ENCODE data around the gene SYNPO2.

DNA sequence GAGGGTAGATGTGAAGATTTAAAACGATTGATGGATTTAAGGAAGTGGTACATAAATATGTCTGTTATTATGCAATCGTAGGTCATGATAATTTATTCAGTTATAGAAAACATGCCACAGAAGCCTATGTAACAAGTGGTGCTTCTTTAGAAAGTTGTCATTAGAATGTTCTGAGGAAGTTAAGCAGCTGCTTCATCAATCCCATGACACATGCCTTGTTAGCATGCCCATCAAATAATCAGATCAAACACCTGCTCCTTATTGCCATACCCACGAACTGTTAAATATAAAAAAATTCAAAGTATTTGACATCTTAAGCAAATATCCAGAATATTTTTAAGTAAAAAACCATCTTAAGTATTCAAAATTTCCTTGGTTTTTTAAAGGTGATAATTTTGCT is 170.6 kb downstream of the SYNPO2 start:
- TF ChIP-seq, protein P1, sequence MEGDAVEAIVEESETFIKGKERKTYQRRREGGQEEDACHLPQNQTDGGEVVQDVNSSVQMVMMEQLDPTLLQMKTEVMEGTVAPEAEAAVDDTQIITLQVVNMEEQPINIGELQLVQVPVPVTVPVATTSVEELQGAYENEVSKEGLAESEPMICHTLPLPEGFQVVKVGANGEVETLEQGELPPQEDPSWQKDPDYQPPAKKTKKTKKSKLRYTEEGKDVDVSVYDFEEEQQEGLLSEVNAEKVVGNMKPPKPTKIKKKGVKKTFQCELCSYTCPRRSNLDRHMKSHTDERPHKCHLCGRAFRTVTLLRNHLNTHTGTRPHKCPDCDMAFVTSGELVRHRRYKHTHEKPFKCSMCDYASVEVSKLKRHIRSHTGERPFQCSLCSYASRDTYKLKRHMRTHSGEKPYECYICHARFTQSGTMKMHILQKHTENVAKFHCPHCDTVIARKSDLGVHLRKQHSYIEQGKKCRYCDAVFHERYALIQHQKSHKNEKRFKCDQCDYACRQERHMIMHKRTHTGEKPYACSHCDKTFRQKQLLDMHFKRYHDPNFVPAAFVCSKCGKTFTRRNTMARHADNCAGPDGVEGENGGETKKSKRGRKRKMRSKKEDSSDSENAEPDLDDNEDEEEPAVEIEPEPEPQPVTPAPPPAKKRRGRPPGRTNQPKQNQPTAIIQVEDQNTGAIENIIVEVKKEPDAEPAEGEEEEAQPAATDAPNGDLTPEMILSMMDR (optimal IDR thresholded peaks at IDR 0.05 in 1 of 3, IDR thresholded peaks at IDR 0.05 in 1 of 3, conservative IDR thresholded peaks at IDR 0.05 in 1 of 3; ENCODE audit: extremely low read depth in 1 of 3, insufficient read depth in 2 of 3, low read length in 3 of 3) = no peak
- TF ChIP-seq EZH2 (IDR thresholded peaks at IDR 0.05; ENCODE audit: low read length) = no peak
